Right ventricle myocardium superior (tissue), 1 donor: ENCODE data around the gene PPP1R3G. TPM values are rescaled to one million over a fixed set of nuclear protein-coding genes. Genes with fewer than 3 reads are reported as not detected.

ENCODE experiments used
- ATAC-seq: fragments of 200-7000 bp; cut with Tn5 transposase; one replicate; pipeline ENCODE4 v1.9.1; 2020; ENCODE audit warnings: mild to moderate bottlenecking; ENCODE audit not compliant: poor library complexity
- DNase-seq: peaks from one replicate; pipeline ENCODE4 v3.0.0-alpha.2; 2020
- intact Hi-C: fragments of 100-400 bp; cut with DNase I; formaldehyde crosslinking; loops from one replicate; pipeline ENCODE4 v1.11.2; 2022
- total RNA-seq: library from RNA; stranded (reverse); fragmentation: NEBNext Ultra II Directional; extraction: Animal tissue kit (Norgen Biotek cat#: 25700); gene quantifications from one replicate; pipeline ENCODE4 v1.2.1, GENCODE V29; 2021
- donor health status: DM: no; HTN: yes; CAD: no; lungs with severe emphysema.

The PPP1R3G gene
- total RNA-seq, 1 donor from 2014 or later, result 14.2 TPM

- ATAC-seq, result no peak
These were observed 17.8 kb upstream of the PPP1R3G start for GRCh38 chr6:5067305-5067704.

GRCh38 chr6:5068153-5068751 is 16.9 kb upstream of the PPP1R3G start:
- ATAC-seq (no peak), DNase-seq (no peak)
- intact Hi-C loops, result no loop called here

More at GRCh38 chr6:5067305-5067704, 17.8 kb upstream of the PPP1R3G start:
- intact Hi-C loops, result no loop called here
- no peak for DNase-seq

DNA sequence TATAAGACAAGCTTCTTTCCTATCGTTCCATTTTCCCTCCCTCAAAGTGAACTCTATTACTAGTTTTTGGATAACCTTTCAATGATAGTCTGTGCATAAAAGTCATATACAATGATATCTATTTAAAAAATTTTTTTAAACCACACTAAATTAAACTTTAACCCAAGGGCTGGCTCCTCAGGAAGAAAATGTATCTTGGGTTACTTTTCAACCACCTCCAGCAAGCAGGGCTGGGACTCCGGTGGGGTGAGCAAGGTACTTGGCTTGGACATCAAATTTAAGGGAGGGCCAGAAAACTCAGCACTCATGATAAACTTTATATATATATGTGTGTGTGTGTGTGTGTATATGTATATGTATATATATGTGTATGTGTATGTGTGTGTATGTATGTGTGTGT is 13.9 kb upstream of the PPP1R3G start:
- intact Hi-C loops, result no loop called here
- DNase-seq (no peak), ATAC-seq (no peak)

GRCh38 chr6:5072440-5072839 is 12.7 kb upstream of the PPP1R3G start:
- intact Hi-C loops, result no loop called here
- ATAC-seq, result no peak
- DNase-seq, result no peak

GRCh38 chr6:5073992-5074391 is 11.1 kb upstream of the PPP1R3G start:
- no peak for DNase-seq
- intact Hi-C loops, result no loop called here
- ATAC-seq, result no peak

DNA sequence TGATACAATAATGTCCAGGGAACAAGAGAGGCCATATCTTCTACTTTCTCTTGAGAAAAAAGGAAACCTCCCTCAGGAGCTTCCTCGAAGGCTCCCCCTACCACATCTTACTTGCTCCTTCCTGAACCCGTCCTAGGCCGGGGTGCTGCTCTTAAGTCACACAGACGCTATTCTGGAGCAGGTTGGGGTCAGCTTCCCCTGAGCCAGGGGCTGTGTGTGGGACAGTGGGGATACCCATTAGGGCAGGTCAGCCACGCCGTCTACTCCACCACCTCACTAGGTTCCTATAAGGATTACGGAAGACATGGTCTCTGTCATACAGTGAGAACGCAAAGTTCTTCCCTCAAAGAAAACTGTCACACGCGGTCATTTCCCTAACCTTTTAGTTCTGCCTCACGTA is 8.2 kb upstream of the PPP1R3G start:
- intact Hi-C loops, result no loop called here
- ATAC-seq, result no peak
- DNase-seq, result no peak

GRCh38 chr6:5078121-5078669 is 6.9 kb upstream of the PPP1R3G start:
- DNase-seq (no peak), ATAC-seq (peak; percentile 74)
- intact Hi-C loops, result no loop called here

DNA sequence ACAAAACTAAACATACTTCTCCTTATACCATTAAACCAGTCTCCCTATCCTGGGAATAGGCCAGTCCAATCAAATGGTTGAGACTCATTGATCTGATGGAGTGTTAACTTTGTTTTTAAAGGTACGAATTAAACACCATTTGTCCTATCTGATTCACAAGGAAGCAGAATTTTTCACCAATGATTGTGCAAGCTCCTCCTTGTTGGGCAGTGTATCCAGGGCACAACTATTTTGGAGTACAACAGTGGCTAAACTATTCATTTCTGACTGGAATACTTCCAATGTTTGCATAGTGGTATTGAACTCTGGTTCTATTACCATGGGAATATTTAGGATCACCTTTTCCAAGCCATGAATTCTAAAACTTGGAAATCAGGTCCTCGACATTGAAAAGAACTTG is 5.4 kb upstream of the PPP1R3G start:
- intact Hi-C loops, result no loop called here
- ATAC-seq, result no peak

DNA sequence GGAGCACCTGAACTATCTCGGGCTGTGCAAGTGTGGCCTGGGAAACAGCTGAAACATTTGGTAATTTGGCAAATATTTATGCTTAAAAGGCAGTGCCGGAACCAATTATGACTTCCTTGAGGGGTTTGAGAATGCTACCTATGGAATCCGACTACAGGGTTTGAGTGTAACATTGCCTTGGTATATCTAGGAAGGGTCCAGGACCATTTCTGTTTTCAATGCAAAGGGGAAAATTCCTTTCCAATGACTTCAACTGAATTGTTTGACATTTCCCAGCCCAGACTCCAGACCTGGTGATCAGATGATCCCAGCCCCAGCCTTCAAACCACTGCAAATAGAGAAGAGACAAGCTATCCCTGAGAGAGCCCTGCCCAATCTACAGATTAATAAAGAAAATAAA is 4.6 kb upstream of the PPP1R3G start:
- no peak for ATAC-seq
- DNase-seq, result no peak
- intact Hi-C loops, result no loop called here

More for the DNA sequence above, 5.4 kb upstream of the PPP1R3G start:
- DNase-seq, result no peak

- DNase-seq, result no peak
- ATAC-seq, result no peak
- intact Hi-C loops, result no loop called here
These were observed 4.0 kb upstream of the PPP1R3G start for GRCh38 chr6:5081182-5081581.

DNA sequence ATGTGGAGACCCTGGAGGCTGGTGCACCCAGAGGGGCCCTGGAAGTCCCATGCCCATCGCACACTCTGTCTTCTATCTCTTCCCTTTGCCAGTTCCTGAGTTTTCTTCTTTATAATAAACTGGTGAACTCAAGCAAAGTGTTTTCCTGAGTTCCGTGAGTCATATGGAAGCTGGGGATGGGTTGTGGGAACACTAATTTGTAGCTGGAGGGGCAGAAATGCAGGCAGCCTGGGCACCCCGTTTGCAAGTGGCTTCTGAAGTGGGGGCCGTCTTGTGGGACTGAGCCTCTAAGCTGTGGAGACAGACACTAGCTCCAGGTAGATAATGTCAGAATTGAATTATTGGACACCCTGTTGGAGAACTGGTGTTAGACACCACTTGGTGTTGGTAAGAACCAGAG is 3.2 kb upstream of the PPP1R3G start:
- intact Hi-C loops, result no loop called here
- ATAC-seq (no peak), DNase-seq (no peak)

- DNase-seq, result no peak
- intact Hi-C loops, result no loop called here
- ATAC-seq, result no peak
These were observed 2.4 kb upstream of the PPP1R3G start for GRCh38 chr6:5082487-5083306.

DNA sequence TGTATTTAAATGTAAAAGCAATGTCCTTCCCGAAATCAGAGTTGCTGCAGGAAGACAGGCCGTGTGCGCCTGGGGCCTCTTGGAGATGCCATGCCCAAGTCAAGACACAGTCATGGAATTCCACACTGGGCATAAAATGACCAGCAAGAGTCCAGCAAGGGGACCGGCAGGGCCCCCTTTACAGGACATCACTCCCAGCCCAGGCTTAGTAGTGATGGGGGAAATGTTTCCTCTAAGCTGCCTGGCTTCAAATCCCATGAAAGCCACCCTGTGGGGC is 1.9 kb upstream of the PPP1R3G start:
- no peak for ATAC-seq
- intact Hi-C loops, result no loop called here
- no peak for DNase-seq

- intact Hi-C loops, result no loop called here
- ATAC-seq (no peak), DNase-seq (no peak)
These were observed 1.3 kb upstream of the PPP1R3G start for GRCh38 chr6:5083813-5084359.

DNA sequence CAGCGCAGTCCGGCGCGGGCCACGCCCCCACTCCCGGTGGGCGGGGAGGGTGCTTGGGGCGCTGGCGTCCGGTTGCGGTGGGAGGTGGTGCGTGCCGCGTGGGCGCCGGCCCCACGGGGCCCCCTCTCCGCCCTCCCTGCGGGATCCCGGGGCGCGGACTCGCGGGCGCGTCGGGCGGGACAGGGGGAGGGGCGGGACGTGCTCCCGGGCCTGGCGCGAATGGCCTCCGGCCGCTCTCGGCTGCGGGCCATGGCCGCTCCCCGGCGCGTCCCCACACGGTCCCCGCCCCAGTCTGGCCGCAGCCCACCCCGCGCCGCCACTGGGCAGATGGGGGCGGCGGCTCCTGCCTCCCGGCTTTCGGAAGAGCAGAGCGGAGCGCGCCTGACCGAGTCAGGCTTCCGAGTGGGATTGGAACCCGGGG is 771 bp upstream of the PPP1R3G start:
- ATAC-seq, result peak; percentile 88
- peak; percentile 80 for DNase-seq
- intact Hi-C loops, result no loop called here

- ATAC-seq, result peak; percentile 48
- intact Hi-C loops, result no loop called here
- DNase-seq, result peak; percentile 64
These were observed 630 bp downstream of the PPP1R3G start for GRCh38 chr6:5085648-5086293.

- ATAC-seq (no peak), DNase-seq (no peak)
- intact Hi-C loops, result no loop called here
These were observed 1.3 kb downstream of the PPP1R3G start for GRCh38 chr6:5086294-5086890.

- ATAC-seq (no peak), DNase-seq (peak; percentile 70)
- intact Hi-C loops, result no loop called here
These were observed 2.2 kb downstream of the PPP1R3G start for GRCh38 chr6:5087389-5087788.

DNA sequence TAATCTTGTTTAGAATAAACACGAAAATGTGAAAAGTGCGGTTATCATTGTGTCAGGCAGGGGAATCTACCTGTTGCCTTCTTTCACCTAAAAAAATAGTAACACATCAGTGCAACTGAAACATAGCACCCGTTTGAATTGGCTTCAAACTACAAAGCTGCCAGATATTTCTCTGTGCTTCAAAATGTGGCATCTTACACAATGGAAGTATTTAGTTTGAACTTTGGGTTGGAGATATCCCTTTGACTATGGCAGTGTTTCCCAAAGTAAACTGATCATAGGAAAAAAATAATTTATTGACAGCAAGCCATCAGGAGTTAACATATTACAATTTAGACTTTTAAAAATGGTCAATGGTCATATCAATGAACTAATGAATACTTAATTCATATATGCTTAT is 3.6 kb downstream of the PPP1R3G start:
- intact Hi-C loops, result no loop called here
- no peak for ATAC-seq
- no peak for DNase-seq
